Endothelial cell of umbilical vein (primary cell): ENCODE data around the gene ZMYND11. TPM values are rescaled to one million over a fixed set of nuclear protein-coding genes. Genes with fewer than 3 reads are reported as not detected.
A peak's percentile ranks its signal among the peaks of the same experiment; 100 is the strongest.

Experiments used
- BruUV-seq: library from RNA; stranded (reverse); fragments of 400-500 nt; replicated peaks from 2 replicates; lab custom pipeline; 2021; lab: Mats Ljungman, UMichigan
- CTCF ChIA-PET: fragments of 300-600, 350-600 bp; sonication (Branson Sonifier 250); formaldehyde crosslinking; loops from one replicate; lab custom pipeline; 2021; ENCODE audit warnings: antibody characterized with exemption, inconsistent platforms; lab: Charles Lee
- POLR2A ChIA-PET: fragments of 300-600, 350-600 bp; sonication (Branson Sonifier 250); formaldehyde crosslinking; loops from one replicate; lab custom pipeline; 2021; ENCODE audit warnings: antibody characterized with exemption, inconsistent platforms; lab: Charles Lee
- DNase-seq: peaks from one replicate; pipeline ENCODE4 v3.0.0-alpha.2; 2011; ENCODE audit warnings: low read depth, low spot score
- FAIRE-seq: peaks from 2 replicates; lab custom pipeline; 2011; peaks lifted over from hg19 to GRCh38; lab: Jason Lieb, UNC
- H2AFZ ChIP-seq: 2 replicates; pipeline ENCODE4 v1.6.0; 2012; ENCODE audit warnings: low read depth, low read length, control low read depth, inconsistent platforms
- H3K27ac ChIP-seq: 2 replicates; pipeline ENCODE4 v1.5.1; 2011; ENCODE audit warnings: low read depth, mild to moderate bottlenecking, control low read depth, low read length, moderate library complexity; ENCODE audit not compliant: insufficient read depth
- H3K27me3 ChIP-seq, 2 experiments: 2 replicates each; pipeline versions ENCODE4 v1.6.0 to v1.6.1; 2011; ENCODE audit warnings: low read length in 2 of 2, mixed read lengths in 1 of 2; ENCODE audit not compliant: control insufficient read depth in 2 of 2, insufficient read depth in 2 of 2
- H3K36me3 ChIP-seq, 2 experiments: 2 replicates in 1 of 2; 3 replicates in 1 of 2; pipeline ENCODE4 v1.5.1; 2011; ENCODE audit warnings: low read length in 2 of 2, mild to moderate bottlenecking in 1 of 2, moderate library complexity in 1 of 2; ENCODE audit not compliant: control insufficient read depth in 2 of 2, insufficient read depth in 2 of 2; ENCODE audit errors: extremely low read depth in 1 of 2
- H3K4me1 ChIP-seq: 3 replicates; pipeline ENCODE4 v1.5.1; 2011; ENCODE audit warnings: mild to moderate bottlenecking, low read length; ENCODE audit not compliant: control insufficient read depth, insufficient read depth; ENCODE audit errors: extremely low read depth
- H3K4me2 ChIP-seq: 2 replicates; pipeline ENCODE4 v1.6.1; 2011; ENCODE audit warnings: low read length, control low read depth, mixed read lengths; ENCODE audit not compliant: insufficient read depth
- H3K4me3 ChIP-seq, 3 experiments: fragments of 200-600 bp in 1 of 3; sonication (generic), shearing (Covaris generic) in 1 of 3; replicated peaks in 1 of 3; 2 replicates each; pipeline ENCODE4 v1.5.1; 2011 to 2016; ENCODE audit warnings: control low read depth in 3 of 3, low read length in 3 of 3, mild to moderate bottlenecking in 2 of 3, inconsistent platforms in 1 of 3, low read depth in 1 of 3, moderate library complexity in 1 of 3; ENCODE audit not compliant: insufficient read depth in 1 of 3
- H3K79me2 ChIP-seq: 2 replicates; pipeline ENCODE4 v1.6.0; 2012; ENCODE audit warnings: low read length, inconsistent platforms; ENCODE audit not compliant: control insufficient read depth, insufficient read depth
- H3K9ac ChIP-seq: replicated peaks from 2 replicates; pipeline ENCODE3; 2011; ENCODE audit warnings: low read length, control low read depth; ENCODE audit not compliant: insufficient read depth; ENCODE audit errors: extremely low read depth
- H3K9me1 ChIP-seq: replicated peaks from 3 replicates; pipeline ENCODE4 v1.6.0; 2011; ENCODE audit warnings: mild to moderate bottlenecking, low read length; ENCODE audit not compliant: control insufficient read depth, insufficient read depth; ENCODE audit errors: extremely low read depth
- H3K9me3 ChIP-seq: replicated peaks from 2 replicates; pipeline ENCODE4 v1.5.1; 2012; ENCODE audit warnings: low read length, inconsistent platforms; ENCODE audit not compliant: control insufficient read depth, insufficient read depth
- H4K20me1 ChIP-seq: replicated peaks from 2 replicates; pipeline ENCODE3; 2011; ENCODE audit warnings: mild to moderate bottlenecking, low read length; ENCODE audit not compliant: control insufficient read depth, insufficient read depth; ENCODE audit errors: extremely low read depth
- FOS ChIP-seq: IDR thresholded peaks from 2 replicates; pipeline ENCODE4 v1.6.1; 2011; ENCODE audit warnings: mild to moderate bottlenecking, low read length, moderate library complexity, borderline replicate concordance; ENCODE audit not compliant: insufficient read depth
- JUN ChIP-seq: IDR thresholded peaks from 2 replicates; pipeline ENCODE4 v1.6.1; 2011; ENCODE audit warnings: borderline replicate concordance, low read depth; ENCODE audit not compliant: insufficient read length, insufficient read depth
- POLR2AphosphoS5 ChIP-seq: IDR thresholded peaks from 2 replicates; pipeline ENCODE4 v1.6.1; 2012; ENCODE audit warnings: low read depth, mild to moderate bottlenecking, control low read depth, low read length, moderate library complexity; ENCODE audit not compliant: insufficient read depth
- dilution Hi-C: fragments of 300-500 bp; cut with MboI; formaldehyde crosslinking; loops from one replicate; pipeline ENCODE4 v1.15.0; 2019; ENCODE audit warnings: low sequenced_read_pairs; ENCODE audit not compliant: extremely low pct_ligation_motif_present
- intact Hi-C: fragments of 100-400 bp; cut with micrococcal nuclease; formaldehyde crosslinking; loops from one replicate; pipeline ENCODE4 v1.10.0; 2022
- polyA plus RNA-seq, 4 experiments: library from polyadenylated mRNA; depleted of rRNA in 3 of 4; stranded (reverse) in 3 of 4; unstranded in 1 of 4; fragments of >200 nt; gene quantifications; 2 replicates each; pipeline versions ENCODE4 v1.2.1 to v1.2.3, GENCODE V29; 2011 to 2012; ENCODE audit warnings: missing spikeins in 1 of 4
- total RNA-seq: library from RNA; stranded (reverse); gene quantifications from 2 replicates; pipeline ENCODE4 v1.2.3, GENCODE V29; 2021

Gene ZMYND11
- total and polyA plus RNA-seq, 2 donors (not counting 3 experiments of a cell fraction or from before 2014, with no cell fraction given): 17.0 to 56.0 TPM

DNA sequence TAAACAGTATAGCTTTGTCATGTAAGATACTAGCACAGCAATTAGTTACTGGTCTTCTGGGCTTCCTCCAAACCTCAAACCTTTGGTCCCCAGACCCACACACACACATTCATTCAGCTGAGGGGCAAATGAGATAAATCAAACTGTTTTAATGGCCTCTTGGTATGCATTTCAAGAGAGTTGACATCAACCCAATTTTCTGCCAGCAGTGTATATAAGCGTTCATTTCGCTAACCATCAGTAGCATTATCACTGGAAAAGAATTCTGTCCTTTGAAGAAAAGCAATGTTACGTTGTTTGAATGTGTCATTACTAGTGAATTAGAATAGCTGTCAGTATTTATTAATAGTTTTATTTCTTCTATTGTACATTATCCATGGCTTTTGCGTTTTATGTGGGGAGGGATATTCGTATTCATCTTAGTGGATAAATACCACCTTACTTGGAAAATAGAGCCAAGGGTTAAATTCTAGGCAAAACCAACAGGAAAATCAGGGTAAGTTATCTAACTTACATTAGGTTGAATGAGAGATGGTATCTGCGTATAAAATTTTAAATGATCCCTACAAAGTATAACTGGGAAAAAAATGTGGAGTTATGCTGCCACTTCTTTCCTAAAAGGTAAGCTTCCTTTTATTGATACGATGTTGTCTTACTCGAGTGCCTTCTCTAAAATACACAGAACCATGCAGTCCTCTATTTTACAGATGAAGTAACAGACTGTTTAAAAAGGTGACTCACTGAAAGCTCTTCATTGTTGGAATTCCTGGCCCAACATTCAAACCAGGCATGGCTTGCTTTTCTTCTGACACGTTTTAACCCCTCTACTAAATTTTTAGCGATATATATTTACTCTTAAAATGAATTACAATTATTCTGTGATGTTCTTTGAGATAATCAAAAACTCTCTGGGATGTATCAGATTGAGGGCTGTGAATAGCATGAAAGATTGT lies 2.0 kb upstream of the ZMYND11 start:
- peak overlapping the region in 1 of 3 experiments; percentile 88 for H3K4me3 ChIP-seq
- no peaks in the 10 kb centered on the region for H3K9me1 ChIP-seq
- DNase-seq (peak; percentile 45), FAIRE-seq (no peak)
- no peaks in the 10 kb centered on the region for H3K36me3 ChIP-seq
- H3K4me2 ChIP-seq: peak overlapping the region; percentile 98
- no peaks in the 10 kb centered on the region for H3K27me3 ChIP-seq
- no peaks in the 10 kb centered on the region for H3K9me3 ChIP-seq
- ChIA-PET CTCF (interaction anchor here (1.0 to 1.3 kb wide), 3 partner anchors 9 to 57 kb away, joined by 3 to 8 read pairs (median 5); no protein-coding TSS in a partner anchor), POLR2A (no interaction called here)
- H3K9ac ChIP-seq: peak overlapping the region; percentile 87
- TF ChIP-seq POLR2AphosphoS5 (no peak), FOS (peak; percentile 53), JUN (peak; percentile 65)
- peaks cover 3% of the 10 kb centered on the region for H4K20me1 ChIP-seq
- H3K27ac ChIP-seq: peak overlapping the region; percentile 2
- no peak overlapping the region for H2AFZ ChIP-seq
- no TSS peak for BruUV-seq
- dilution Hi-C loops: no loop called here
- intact Hi-C loops: no loop called here
- H3K79me2 ChIP-seq: peaks cover 30% of the 10 kb centered on the region
- H3K4me1 ChIP-seq: peaks cover 35% of the 10 kb centered on the region
